Fibroblast of lung (primary cell): ENCODE results near the gene AS3MT.

Source experiments
- EZH2 ChIP-seq: IDR thresholded peaks from 2 replicates; pipeline ENCODE4 v1.5.1; 2012; ENCODE audit warnings: low read length, control low read depth, mild to moderate bottlenecking; ENCODE audit errors: missing control alignments
- TF ChIP-seq, protein P1 (sequence below), 2 donors: IDR thresholded peaks in 1 of 2; conservative IDR thresholded peaks in 1 of 2; 1 replicate in 1 of 2; 2 replicates in 1 of 2; pipeline ENCODE4 v1.5.1; 2011 to 2012; ENCODE audit warnings: low read length in 2 of 2, control low read depth in 1 of 2, inconsistent platforms in 1 of 2, low read depth in 1 of 2, mild to moderate bottlenecking in 1 of 2

DNA sequence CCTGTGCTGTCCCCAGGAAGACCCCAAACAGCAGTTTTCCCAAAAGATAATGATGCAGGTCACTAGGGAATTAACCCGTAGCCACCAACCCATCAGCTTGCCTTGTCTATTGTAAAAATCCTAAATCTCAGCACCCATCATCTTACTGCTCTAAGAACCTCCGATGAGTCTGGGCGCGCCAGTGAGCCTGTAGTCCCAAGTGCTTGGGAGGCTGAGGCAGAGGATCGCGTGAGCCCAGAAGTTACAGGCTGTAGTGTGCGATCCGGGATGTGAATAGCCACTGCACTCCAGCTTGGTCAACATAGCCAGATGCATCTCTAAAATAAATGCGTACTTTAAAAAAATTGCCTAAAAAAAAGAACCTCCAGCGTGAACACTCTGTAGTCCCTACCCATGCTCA lies 951 bp downstream of the AS3MT start:
- TF ChIP-seq EZH2, result no peak
- TF ChIP-seq, protein P1, sequence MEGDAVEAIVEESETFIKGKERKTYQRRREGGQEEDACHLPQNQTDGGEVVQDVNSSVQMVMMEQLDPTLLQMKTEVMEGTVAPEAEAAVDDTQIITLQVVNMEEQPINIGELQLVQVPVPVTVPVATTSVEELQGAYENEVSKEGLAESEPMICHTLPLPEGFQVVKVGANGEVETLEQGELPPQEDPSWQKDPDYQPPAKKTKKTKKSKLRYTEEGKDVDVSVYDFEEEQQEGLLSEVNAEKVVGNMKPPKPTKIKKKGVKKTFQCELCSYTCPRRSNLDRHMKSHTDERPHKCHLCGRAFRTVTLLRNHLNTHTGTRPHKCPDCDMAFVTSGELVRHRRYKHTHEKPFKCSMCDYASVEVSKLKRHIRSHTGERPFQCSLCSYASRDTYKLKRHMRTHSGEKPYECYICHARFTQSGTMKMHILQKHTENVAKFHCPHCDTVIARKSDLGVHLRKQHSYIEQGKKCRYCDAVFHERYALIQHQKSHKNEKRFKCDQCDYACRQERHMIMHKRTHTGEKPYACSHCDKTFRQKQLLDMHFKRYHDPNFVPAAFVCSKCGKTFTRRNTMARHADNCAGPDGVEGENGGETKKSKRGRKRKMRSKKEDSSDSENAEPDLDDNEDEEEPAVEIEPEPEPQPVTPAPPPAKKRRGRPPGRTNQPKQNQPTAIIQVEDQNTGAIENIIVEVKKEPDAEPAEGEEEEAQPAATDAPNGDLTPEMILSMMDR (conservative IDR thresholded peaks at IDR 0.05 in 1 of 2, IDR thresholded peaks at IDR 0.05 in 1 of 2; ENCODE audit: low read depth in 1 of 2, low read length in 2 of 2), result no peak
